Ascending aorta (tissue), 2 donors: ENCODE results near the gene CCL18. TPM values are rescaled to one million over a fixed set of nuclear protein-coding genes. Genes with fewer than 3 reads are reported as not detected.
"Not testable (repeated sequence)": the region's sequence is repeated elsewhere in the genome, so short reads cannot be mapped to it uniquely, and the experiment has no call there.

Source experiments
- DNase-seq, 2 donors: peaks; one replicate each; pipeline ENCODE4 v3.0.0-alpha.2; 2019; ENCODE audit warnings: low spot score in 2 of 2
- H3K27ac ChIP-seq, 2 donors: fragments of 200-600 bp; sonication (generic); one replicate each; pipeline ENCODE4 v1.5.1; 2016 to 2017; ENCODE audit warnings: mild to moderate bottlenecking in 1 of 2
- H3K27me3 ChIP-seq: fragments of 200-600 bp; sonication (generic); one replicate; pipeline ENCODE4 v1.5.1; 2017
- H3K36me3 ChIP-seq, 2 donors: fragments of 200-600 bp; sonication (generic); one replicate each; pipeline ENCODE4 v1.5.1; 2016
- H3K4me1 ChIP-seq, 2 donors: fragments of 200-600 bp; sonication (generic); one replicate each; pipeline ENCODE4 v1.5.1; 2016 to 2017; ENCODE audit warnings: mild to moderate bottlenecking in 1 of 2
- H3K4me3 ChIP-seq, 2 donors: fragments of 200-600 bp; sonication (generic); one replicate each; pipeline ENCODE4 v1.5.1; 2016 to 2017; ENCODE audit warnings: mild to moderate bottlenecking in 1 of 2
- H3K9me3 ChIP-seq, 2 donors: fragments of 200-600 bp; sonication (generic); one replicate each; pipeline ENCODE4 v1.5.1; 2016
- intact Hi-C: fragments of 100-400 bp; cut with DNase I; formaldehyde crosslinking; loops from one replicate; pipeline ENCODE4 v1.15.1; 2023
- total RNA-seq: library from RNA; depleted of rRNA; stranded (reverse); fragments of >200 nt; gene quantifications from one replicate; pipeline ENCODE4 v1.1.0, GENCODE V29; 2016
- TF ChIP-seq, protein P1 (sequence below), 3 experiments: fragments of 200-600 bp in 2 of 3; fragments of 450-650 bp in 1 of 3; sonication (generic) in 2 of 3; IDR thresholded peaks; one replicate each; pipeline ENCODE4 v1.5.1; 2016 to 2019; ENCODE audit warnings: antibody characterized with exemption in 3 of 3, mild to moderate bottlenecking in 1 of 3, moderate library complexity in 1 of 3

Gene CCL18
- total RNA-seq, 1 donor from 2014 or later: not detected

DNA sequence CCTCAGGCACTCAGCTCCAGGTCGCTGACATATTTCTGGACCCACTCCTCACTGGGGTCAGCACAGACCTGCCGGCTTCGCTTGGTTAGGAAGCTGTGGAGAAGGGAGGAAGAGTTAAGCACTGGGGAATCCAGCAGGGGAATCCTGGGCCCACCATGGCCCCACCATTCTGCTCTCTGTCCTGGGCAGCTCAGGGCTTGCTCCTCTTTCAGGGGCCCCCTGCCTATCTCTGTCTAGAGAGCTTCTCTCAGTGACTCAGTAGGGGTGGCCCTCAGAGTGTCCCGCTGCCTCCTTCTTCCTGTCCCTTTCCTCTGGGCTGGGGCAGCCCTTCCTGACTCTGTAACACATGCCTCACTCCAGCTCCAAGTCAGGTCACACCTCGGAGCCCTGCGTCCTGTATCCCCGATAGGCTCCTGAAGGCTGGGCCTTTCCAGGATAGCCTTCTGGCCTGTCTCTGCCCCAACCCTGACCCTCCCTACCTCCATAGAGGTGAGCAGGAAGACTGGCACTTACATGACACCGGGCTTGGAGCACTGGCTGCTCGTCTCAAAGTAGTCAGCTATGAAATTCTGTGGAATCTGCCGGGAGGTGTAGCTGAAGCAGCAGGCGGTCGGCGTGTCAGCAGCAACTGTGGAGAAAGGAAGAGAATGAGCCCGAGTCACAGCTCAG, 24.7 kb downstream of the CCL18 start:
- TF ChIP-seq, protein P1, sequence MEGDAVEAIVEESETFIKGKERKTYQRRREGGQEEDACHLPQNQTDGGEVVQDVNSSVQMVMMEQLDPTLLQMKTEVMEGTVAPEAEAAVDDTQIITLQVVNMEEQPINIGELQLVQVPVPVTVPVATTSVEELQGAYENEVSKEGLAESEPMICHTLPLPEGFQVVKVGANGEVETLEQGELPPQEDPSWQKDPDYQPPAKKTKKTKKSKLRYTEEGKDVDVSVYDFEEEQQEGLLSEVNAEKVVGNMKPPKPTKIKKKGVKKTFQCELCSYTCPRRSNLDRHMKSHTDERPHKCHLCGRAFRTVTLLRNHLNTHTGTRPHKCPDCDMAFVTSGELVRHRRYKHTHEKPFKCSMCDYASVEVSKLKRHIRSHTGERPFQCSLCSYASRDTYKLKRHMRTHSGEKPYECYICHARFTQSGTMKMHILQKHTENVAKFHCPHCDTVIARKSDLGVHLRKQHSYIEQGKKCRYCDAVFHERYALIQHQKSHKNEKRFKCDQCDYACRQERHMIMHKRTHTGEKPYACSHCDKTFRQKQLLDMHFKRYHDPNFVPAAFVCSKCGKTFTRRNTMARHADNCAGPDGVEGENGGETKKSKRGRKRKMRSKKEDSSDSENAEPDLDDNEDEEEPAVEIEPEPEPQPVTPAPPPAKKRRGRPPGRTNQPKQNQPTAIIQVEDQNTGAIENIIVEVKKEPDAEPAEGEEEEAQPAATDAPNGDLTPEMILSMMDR (IDR thresholded peaks at IDR 0.05): no peak
- no peak for DNase-seq
- no peak overlapping the region for H3K4me3 ChIP-seq
- H3K36me3 ChIP-seq: no peaks in the 10 kb centered on the region
- H3K9me3 ChIP-seq: no peaks in the 10 kb centered on the region
- H3K27me3 ChIP-seq: no peaks in the 10 kb centered on the region
- intact Hi-C loops: no loop called here
- no peak overlapping the region for H3K27ac ChIP-seq
- no peaks in the 10 kb centered on the region for H3K4me1 ChIP-seq

DNA sequence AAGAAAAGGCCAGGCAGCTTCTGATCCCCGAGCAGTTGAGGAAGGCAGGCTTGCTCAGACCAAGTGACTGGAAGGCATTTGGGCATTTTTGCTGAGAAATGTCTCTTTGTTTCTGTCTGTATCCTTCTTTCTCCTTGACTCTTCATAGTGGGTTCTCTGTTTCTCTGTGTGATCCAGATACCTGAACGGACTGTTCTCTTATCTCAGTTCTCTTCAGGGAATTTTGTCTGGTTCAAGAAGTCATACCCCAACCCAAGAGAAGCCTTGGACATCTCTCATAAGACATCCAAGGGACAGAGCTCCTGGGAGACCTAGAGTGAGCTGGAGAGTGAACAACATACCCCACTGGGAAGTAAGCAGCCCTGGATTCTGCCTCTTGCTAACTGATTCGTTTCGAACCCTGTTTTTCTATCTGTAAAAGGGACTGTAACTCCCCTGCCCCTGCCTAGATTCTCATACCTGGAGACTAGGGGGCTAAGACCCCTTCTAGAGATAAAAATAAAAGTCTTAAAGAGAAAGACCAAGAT, 25.3 kb downstream of the CCL18 start:
- Histone ChIP-seq H3K4me3 (no peak overlapping the region), H3K36me3 (no peaks in the 10 kb centered on the region), H3K27ac (no peak overlapping the region), H3K27me3 (no peaks in the 10 kb centered on the region), H3K4me1 (no peaks in the 10 kb centered on the region), H3K9me3 (no peaks in the 10 kb centered on the region)
- intact Hi-C loops: no loop called here
- TF ChIP-seq, protein P1 (IDR thresholded peaks at IDR 0.05): no peak
- no peak for DNase-seq

DNA sequence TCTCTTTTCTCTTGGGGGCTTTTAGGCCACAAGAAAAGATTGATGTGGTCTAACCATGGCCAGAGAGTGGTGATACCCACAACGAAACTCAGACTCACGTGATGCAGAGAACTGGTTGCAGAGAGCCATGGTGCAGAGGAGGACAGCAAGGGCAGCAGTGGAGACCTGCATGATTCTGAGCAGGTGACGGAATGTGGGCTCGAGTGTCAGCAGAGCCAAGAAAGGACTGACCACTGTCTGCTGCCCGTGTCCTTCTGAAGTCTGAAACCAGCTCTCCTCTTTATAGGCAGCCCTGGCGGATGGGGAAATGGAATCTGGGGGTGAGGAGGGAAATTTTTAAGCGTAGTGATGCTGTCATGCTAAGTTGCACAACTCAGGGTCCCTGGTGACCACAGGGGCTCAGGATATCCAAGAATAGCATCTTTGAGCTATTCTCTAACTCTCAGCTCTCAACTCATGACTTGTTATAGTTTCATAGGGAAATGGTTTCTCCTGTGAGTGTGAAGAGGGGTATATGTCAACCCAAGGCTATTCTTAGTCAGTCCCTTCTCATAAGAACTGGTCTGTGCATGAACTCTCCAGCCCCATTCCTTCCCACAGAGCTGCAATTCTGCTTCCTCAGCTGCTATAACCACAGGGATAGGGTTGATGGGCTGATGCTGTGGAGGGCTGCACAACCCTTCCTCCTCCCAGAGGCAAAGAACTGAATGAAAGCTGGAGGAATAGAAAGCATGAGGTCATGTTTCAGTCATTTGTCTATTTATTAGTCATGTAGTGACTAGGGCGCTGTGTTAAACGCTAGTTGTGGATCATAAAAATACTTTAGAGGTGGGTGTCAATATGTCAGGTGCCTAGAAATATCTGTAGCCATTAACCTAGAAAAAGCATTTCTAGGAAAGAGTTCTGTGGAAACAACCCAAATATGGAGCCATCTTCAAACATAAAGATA, 26.1 kb downstream of the CCL18 start, which contains the start of gene CCL3:
TSS of gene CCL3 (minus strand) at position 256 of the 949 bp plus-strand sequence. CDS start at position 171, 85 bp downstream.
- no peaks in the 10 kb centered on the region for H3K4me1 ChIP-seq
- H3K9me3 ChIP-seq: no peaks in the 10 kb centered on the region
- H3K36me3 ChIP-seq: no peaks in the 10 kb centered on the region
- H3K4me3 ChIP-seq: no peak within 1 kb of the TSS
- no peak within 1 kb of the TSS for H3K27ac ChIP-seq
- TF ChIP-seq, protein P1 (IDR thresholded peaks at IDR 0.05): no peak
- intact Hi-C loops: no loop called here
- no peaks in the 10 kb centered on the region for H3K27me3 ChIP-seq
- peak in 1 of 2 donors; percentile 74 for DNase-seq

DNA sequence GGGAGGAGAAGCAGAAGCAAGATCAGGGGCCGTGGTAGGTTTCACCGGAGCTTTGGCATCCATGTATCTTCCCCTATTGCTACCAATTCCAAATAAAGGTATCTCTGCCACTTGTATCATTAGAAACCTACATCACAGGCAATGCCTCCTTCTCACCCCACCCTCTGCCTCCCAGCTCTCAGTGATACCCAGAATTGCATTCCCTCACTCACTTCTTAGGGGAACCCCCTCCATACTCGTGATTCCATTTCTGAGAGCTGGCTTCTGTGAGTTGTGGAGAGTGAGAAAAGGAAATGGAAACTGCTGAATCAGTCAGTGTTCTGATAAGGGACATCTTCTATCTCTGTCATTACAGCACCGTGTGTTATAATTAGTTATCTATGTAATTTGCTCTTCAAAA, 28.2 kb downstream of the CCL18 start:
- Histone ChIP-seq H3K36me3 (no peaks in the 10 kb centered on the region), H3K9me3 (no peaks in the 10 kb centered on the region), H3K27me3 (no peaks in the 10 kb centered on the region), H3K4me3 (no peak overlapping the region), H3K4me1 (no peaks in the 10 kb centered on the region), H3K27ac (no peak overlapping the region)
- intact Hi-C loops: no loop called here
- DNase-seq: no peak
- TF ChIP-seq, protein P1 (IDR thresholded peaks at IDR 0.05): no peak

DNA sequence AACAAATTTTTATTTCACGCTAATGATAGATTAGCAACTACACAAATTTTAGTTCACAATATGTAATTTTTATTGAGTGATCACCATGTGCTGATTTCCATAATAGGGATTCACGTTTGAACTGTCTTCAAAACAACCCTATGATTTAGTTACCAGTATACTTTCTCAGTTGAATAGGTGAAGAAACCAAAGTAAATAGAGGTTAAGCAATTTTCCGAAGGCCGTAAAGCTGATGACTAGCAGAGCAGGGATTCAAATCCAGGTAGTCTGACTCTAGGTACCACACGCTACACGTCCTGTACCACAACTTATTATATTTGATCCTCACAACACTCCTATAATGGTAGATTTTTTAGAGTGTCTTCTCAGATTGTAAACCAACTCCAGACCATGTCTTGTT, 28.6 kb downstream of the CCL18 start:
- intact Hi-C loops, H3K4me3 ChIP-seq, DNase-seq: not testable (repeated sequence)

DNA sequence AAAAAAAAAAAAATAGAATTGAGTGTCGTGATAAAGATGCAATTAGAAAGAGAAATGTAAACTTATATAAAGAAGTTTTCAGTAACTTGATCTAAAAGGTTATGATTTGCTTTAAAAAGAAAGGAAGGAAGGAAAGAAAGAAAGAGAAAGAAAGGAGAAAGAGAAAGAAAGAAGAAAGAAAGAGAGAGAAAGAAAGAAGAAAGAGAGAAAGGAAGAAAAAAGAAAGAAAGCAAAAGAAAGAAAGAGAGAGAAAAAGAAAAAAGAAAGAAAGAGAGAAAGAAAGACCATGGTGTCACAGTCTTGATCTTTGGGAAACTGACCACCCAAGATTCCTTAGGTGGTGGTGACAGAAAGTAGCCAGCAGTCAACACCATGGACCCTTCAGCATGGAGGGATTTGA, 30.2 kb downstream of the CCL18 start:
- no peaks in the 10 kb centered on the region for H3K27me3 ChIP-seq
- H3K36me3 ChIP-seq: no peaks in the 10 kb centered on the region
- no peak overlapping the region for H3K27ac ChIP-seq
- DNase-seq: no peak
- no peaks in the 10 kb centered on the region for H3K9me3 ChIP-seq
- TF ChIP-seq, protein P1 (IDR thresholded peaks at IDR 0.05): no peak
- no peak overlapping the region for H3K4me3 ChIP-seq
- H3K4me1 ChIP-seq: no peaks in the 10 kb centered on the region
- intact Hi-C loops: no loop called here

More for the DNA sequence above, 28.6 kb downstream of the CCL18 start:
- H3K27me3 ChIP-seq, H3K36me3 ChIP-seq, H3K9me3 ChIP-seq, H3K27ac ChIP-seq, H3K4me1 ChIP-seq: not testable (repeated sequence)
